ENCODE results near the gene GAS7.

DNA sequence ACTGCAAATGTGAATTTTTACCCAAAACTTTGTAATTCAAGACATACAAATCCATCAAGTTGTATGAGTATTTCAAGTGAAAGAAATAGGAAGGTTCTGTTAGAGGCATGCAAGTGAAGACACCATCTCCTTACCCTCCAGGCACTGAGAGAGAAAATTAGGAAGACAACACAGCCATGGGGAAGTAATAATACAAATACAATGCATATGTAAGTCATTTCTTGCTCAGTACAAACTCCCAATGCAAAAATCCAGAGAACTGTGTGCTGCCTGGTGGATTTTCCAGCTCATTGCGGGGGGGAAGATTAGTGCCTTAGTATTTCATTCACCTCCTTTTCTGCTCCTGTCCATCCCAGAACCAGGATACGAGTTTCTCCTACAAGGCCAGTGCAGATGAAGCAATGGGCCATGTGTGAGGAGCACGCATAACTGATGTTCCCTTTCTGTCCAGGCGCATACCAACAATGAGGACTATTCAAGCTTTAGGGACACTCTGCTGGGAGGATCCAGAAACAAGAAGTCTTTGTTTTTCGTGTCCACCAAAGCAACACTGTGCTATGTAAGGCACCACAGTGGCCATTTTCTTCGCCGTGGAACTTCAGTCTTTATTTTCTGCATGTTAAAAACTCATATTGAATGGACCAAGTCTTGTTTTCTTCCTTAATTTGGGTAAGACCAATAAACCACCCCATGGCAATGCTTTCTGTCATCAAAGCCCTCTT lies 149.6 kb downstream of the GAS7 start:
- TF ChIP-seq CREBBP (IDR thresholded peaks at IDR 0.05; ENCODE audit: low read depth, low read length): no peak
- no peak for TF ChIP-seq FOS (IDR thresholded peaks at IDR 0.05; ENCODE audit: extremely low read depth, insufficient read length)
- TF ChIP-seq SREBF2 (CRISPR knock-in tag; IDR thresholded peaks at IDR 0.05): no peak
- no peak for TF ChIP-seq REST (IDR thresholded peaks at IDR 0.05; ENCODE audit: borderline replicate concordance)
- no peak for TF ChIP-seq REST (CRISPR knock-in tag; IDR thresholded peaks at IDR 0.05; ENCODE audit: low read depth)
